GM23338 (cell line): ENCODE data around the gene CDC14B. TPM values are rescaled to one million over a fixed set of nuclear protein-coding genes. Genes with fewer than 3 reads are reported as not detected.

Experiments
- ATAC-seq: fragments of 200-7000 bp; cut with Tn5 transposase; 3 replicates; pipeline ENCODE4 v1.9.1; 2020
- DNase-seq: peaks from one replicate; pipeline ENCODE4 v3.0.0-alpha.2; 2015; ENCODE audit warnings: low spot score
- H2AFZ ChIP-seq: fragments of 200-600 bp; sonication (generic); 2 replicates; pipeline ENCODE4 v1.8.0; 2016; ENCODE audit warnings: antibody characterized with exemption, mild to moderate bottlenecking, moderate library complexity
- H3F3A ChIP-seq: fragments of 200-600 bp; sonication (generic); replicated peaks from 2 replicates; pipeline ENCODE4 v1.8.0; 2017; ENCODE audit warnings: antibody characterized with exemption, mixed run types, low read depth
- H3K27ac ChIP-seq: fragments of 200-600 bp; sonication (generic); 2 replicates; pipeline ENCODE4 v1.6.1; 2016; ENCODE audit warnings: low read depth
- H3K27me3 ChIP-seq: fragments of 200-600 bp; sonication (generic); 2 replicates; pipeline ENCODE4 v1.8.0; 2016; ENCODE audit warnings: mild to moderate bottlenecking, mixed run types, moderate library complexity; ENCODE audit not compliant: insufficient read depth
- H3K36me3 ChIP-seq: fragments of 200-600 bp; sonication (generic); 2 replicates; pipeline ENCODE4 v1.8.0; 2016; ENCODE audit warnings: mild to moderate bottlenecking; ENCODE audit not compliant: insufficient read depth
- H3K4me1 ChIP-seq: fragments of 200-600 bp; sonication (generic); 2 replicates; pipeline ENCODE4 v1.8.0; 2016; ENCODE audit warnings: mild to moderate bottlenecking, moderate library complexity; ENCODE audit not compliant: insufficient read depth
- H3K4me2 ChIP-seq: fragments of 200-600 bp; sonication (generic); 2 replicates; pipeline ENCODE4 v1.7.1; 2017; ENCODE audit warnings: mixed run types
- H3K4me3 ChIP-seq: fragments of 200-600 bp; sonication (generic); 2 replicates; pipeline ENCODE4 v1.6.1; 2016; ENCODE audit warnings: mixed run types
- H3K79me2 ChIP-seq: fragments of 200-600 bp; sonication (generic); replicated peaks from 2 replicates; pipeline ENCODE4 v1.8.0; 2017; ENCODE audit warnings: mild to moderate bottlenecking; ENCODE audit not compliant: insufficient read depth
- H3K9me2 ChIP-seq: fragments of 200-600 bp; sonication (generic); 2 replicates; pipeline ENCODE4 v1.8.0; 2017; ENCODE audit not compliant: insufficient read depth
- H4K20me1 ChIP-seq: fragments of 200-600 bp; sonication (generic); replicated peaks from 2 replicates; pipeline ENCODE4 v1.8.0; 2017; ENCODE audit warnings: mild to moderate bottlenecking; ENCODE audit not compliant: insufficient read depth
- H3K27ac Mint-ChIP-seq: 2 replicates; pipeline ENCODE4 v1.8.0; 2020; ENCODE audit warnings: inconsistent platforms, mild to moderate bottlenecking, moderate library complexity, mixed read lengths
- H3K27me3 Mint-ChIP-seq: 3 replicates; pipeline ENCODE4 v1.8.0; 2022; ENCODE audit warnings: low read depth, mild to moderate bottlenecking, moderate library complexity, mixed read lengths, inconsistent platforms; ENCODE audit not compliant: insufficient read depth, poor library complexity
- H3K36me3 Mint-ChIP-seq: 3 replicates; pipeline ENCODE4 v1.8.0; 2021; ENCODE audit warnings: low read depth, mild to moderate bottlenecking, inconsistent platforms, moderate library complexity, mixed read lengths
- H3K4me1 Mint-ChIP-seq: 3 replicates; pipeline ENCODE4 v1.8.0; 2020; ENCODE audit warnings: mild to moderate bottlenecking, inconsistent platforms, mixed read lengths
- H3K4me3 Mint-ChIP-seq: 3 replicates; pipeline ENCODE4 v1.8.0; 2021; ENCODE audit warnings: moderate library complexity, mild to moderate bottlenecking, inconsistent platforms, mixed read lengths
- H3K9me3 Mint-ChIP-seq: 3 replicates; pipeline ENCODE4 v1.8.0; 2020; ENCODE audit warnings: moderate library complexity, mild to moderate bottlenecking, inconsistent platforms, mixed read lengths
- CREB1 ChIP-seq: fragments of 250-450 bp; sonication (Bioruptor Pico); IDR thresholded peaks from 2 replicates; pipeline ENCODE4 v1.5.0; 2020; ENCODE audit warnings: low read depth, mild to moderate bottlenecking, moderate library complexity
- EZH2 ChIP-seq: fragments of 200-600 bp; sonication (generic); IDR thresholded peaks from one replicate; pipeline ENCODE4 v1.8.0; 2017; ENCODE audit warnings: antibody characterized with exemption, mild to moderate bottlenecking, low read depth; ENCODE audit not compliant: unreplicated experiment
- EZH2phosphoT487 ChIP-seq: fragments of 200-600 bp; sonication (generic); IDR thresholded peaks from one replicate; pipeline ENCODE4 v1.8.1; 2018; ENCODE audit warnings: antibody characterized with exemption; ENCODE audit not compliant: unreplicated experiment
- POLR2AphosphoS5 ChIP-seq: IDR thresholded peaks from 2 replicates; pipeline ENCODE4 v1.6.1; 2016; ENCODE audit warnings: antibody characterized with exemption, low read depth
- STAT1 ChIP-seq: IDR thresholded peaks from one replicate; pipeline ENCODE4 v1.6.1; 2016; ENCODE audit warnings: antibody characterized with exemption; ENCODE audit not compliant: unreplicated experiment
- ZNF114 ChIP-seq: fragments of 250-450 bp; sonication (Bioruptor Pico); IDR thresholded peaks from 2 replicates; pipeline ENCODE4 v1.5.0; 2020; ENCODE audit warnings: mild to moderate bottlenecking, moderate library complexity
- ZNF331 ChIP-seq: fragments of 250-450 bp; sonication (Bioruptor Pico); IDR thresholded peaks from 2 replicates; pipeline ENCODE4 v1.5.0; 2020; ENCODE audit warnings: low read depth, mild to moderate bottlenecking, moderate library complexity
- polyA plus RNA-seq: library from polyadenylated mRNA; unstranded; fragments of >200 nt; fragmentation: Nextera tagmentation; extraction: Ambion mirVana; gene quantifications from 2 replicates; pipeline ENCODE4 v1.2.1, GENCODE V29; 2016
- total RNA-seq: library from RNA; depleted of rRNA; stranded (reverse); fragments of >200 nt; shearing (Covaris generic); gene quantifications from 2 replicates; pipeline ENCODE4 v1.2.3, GENCODE V29; 2014
- TF ChIP-seq, protein P1 (sequence below): IDR thresholded peaks from 2 replicates; pipeline ENCODE4 v1.6.1; 2016; ENCODE audit warnings: antibody characterized with exemption
- TF ChIP-seq, protein P2 (sequence below): IDR thresholded peaks from one replicate; pipeline ENCODE4 v1.6.1; 2018; ENCODE audit warnings: antibody characterized with exemption; ENCODE audit not compliant: unreplicated experiment
- TF ChIP-seq, protein P3 (sequence below), 2 experiments: fragments of 200-600 bp in 1 of 2; sonication (generic) in 1 of 2; conservative IDR thresholded peaks; 2 replicates each; pipeline versions ENCODE4 v1.5.1 to v1.6.1; 2016 to 2017; ENCODE audit warnings: antibody characterized with exemption in 2 of 2, low read depth in 2 of 2, mild to moderate bottlenecking in 2 of 2, moderate library complexity in 1 of 2

Gene CDC14B
- total and polyA plus RNA-seq, 2 experiments from 2014 or later: 12.2 to 52.1 TPM

DNA sequence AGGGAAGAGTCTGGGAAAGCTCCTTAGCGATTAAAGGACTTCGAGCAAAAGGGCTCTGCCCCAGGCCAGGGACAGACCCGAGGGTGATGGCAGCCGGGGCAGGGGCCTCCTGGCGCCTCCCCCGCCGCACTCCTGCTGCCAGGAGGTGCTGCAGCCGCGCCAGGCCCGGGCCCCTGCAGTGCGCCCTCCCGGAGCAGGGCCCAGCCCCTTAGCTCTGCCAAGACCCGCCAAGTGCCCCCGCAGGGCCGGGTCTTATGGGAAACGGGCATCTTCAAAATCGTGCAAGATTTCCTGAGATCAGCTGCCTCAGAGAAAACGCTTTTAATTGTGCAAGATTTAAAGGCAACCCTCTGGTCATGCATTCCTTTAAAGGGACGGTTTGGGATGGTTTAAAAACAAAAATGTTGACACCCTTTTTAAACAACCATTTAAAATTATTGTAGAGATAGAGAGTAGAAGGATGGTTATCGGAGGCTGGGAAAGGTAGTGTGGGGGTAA lies 52.4 kb downstream of the CDC14B start:
- peak overlapping the region; percentile 77 for H3K4me3 Mint-ChIP-seq
- Histone ChIP-seq H3K79me2 (peaks cover 56% of the 10 kb centered on the region), H3F3A (no peaks in the 10 kb centered on the region), H3K36me3 (no peaks in the 10 kb centered on the region), H3K4me1 (peaks cover 16% of the 10 kb centered on the region), H4K20me1 (peaks cover 4% of the 10 kb centered on the region; the same call in 1 of the 2 replicates), H3K27ac (no peak overlapping the region), H3K27me3 (no peaks in the 10 kb centered on the region), H3K4me2 (peak overlapping the region; percentile 89), H2AFZ (peak overlapping the region; percentile 49; the same call in 1 of the 2 replicates), H3K4me3 (peak overlapping the region; percentile 82), H3K9me2 (no peaks in the 10 kb centered on the region)
- peaks cover 9% of the 10 kb centered on the region for H3K27me3 Mint-ChIP-seq
- H3K36me3 Mint-ChIP-seq: 0 out of 3 replicates have a peak, but pooled peaks cover 2% of the 10 kb centered on the region
- no peaks in the 10 kb centered on the region for H3K9me3 Mint-ChIP-seq
- TF ChIP-seq, protein P1, sequence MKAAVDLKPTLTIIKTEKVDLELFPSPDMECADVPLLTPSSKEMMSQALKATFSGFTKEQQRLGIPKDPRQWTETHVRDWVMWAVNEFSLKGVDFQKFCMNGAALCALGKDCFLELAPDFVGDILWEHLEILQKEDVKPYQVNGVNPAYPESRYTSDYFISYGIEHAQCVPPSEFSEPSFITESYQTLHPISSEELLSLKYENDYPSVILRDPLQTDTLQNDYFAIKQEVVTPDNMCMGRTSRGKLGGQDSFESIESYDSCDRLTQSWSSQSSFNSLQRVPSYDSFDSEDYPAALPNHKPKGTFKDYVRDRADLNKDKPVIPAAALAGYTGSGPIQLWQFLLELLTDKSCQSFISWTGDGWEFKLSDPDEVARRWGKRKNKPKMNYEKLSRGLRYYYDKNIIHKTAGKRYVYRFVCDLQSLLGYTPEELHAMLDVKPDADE: no peak
- TF ChIP-seq, protein P2, sequence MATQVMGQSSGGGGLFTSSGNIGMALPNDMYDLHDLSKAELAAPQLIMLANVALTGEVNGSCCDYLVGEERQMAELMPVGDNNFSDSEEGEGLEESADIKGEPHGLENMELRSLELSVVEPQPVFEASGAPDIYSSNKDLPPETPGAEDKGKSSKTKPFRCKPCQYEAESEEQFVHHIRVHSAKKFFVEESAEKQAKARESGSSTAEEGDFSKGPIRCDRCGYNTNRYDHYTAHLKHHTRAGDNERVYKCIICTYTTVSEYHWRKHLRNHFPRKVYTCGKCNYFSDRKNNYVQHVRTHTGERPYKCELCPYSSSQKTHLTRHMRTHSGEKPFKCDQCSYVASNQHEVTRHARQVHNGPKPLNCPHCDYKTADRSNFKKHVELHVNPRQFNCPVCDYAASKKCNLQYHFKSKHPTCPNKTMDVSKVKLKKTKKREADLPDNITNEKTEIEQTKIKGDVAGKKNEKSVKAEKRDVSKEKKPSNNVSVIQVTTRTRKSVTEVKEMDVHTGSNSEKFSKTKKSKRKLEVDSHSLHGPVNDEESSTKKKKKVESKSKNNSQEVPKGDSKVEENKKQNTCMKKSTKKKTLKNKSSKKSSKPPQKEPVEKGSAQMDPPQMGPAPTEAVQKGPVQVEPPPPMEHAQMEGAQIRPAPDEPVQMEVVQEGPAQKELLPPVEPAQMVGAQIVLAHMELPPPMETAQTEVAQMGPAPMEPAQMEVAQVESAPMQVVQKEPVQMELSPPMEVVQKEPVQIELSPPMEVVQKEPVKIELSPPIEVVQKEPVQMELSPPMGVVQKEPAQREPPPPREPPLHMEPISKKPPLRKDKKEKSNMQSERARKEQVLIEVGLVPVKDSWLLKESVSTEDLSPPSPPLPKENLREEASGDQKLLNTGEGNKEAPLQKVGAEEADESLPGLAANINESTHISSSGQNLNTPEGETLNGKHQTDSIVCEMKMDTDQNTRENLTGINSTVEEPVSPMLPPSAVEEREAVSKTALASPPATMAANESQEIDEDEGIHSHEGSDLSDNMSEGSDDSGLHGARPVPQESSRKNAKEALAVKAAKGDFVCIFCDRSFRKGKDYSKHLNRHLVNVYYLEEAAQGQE: no peak
- no peak for TF ChIP-seq POLR2AphosphoS5
- no peak for TF ChIP-seq STAT1
- TF ChIP-seq ZNF331 (CRISPR knock-in tag): no peak
- no peak for TF ChIP-seq EZH2
- H3K4me1 Mint-ChIP-seq: peaks cover 37% of the 10 kb centered on the region
- peak; percentile 66 for ATAC-seq
- H3K27ac Mint-ChIP-seq: no peak overlapping the region
- no peak for DNase-seq

DNA sequence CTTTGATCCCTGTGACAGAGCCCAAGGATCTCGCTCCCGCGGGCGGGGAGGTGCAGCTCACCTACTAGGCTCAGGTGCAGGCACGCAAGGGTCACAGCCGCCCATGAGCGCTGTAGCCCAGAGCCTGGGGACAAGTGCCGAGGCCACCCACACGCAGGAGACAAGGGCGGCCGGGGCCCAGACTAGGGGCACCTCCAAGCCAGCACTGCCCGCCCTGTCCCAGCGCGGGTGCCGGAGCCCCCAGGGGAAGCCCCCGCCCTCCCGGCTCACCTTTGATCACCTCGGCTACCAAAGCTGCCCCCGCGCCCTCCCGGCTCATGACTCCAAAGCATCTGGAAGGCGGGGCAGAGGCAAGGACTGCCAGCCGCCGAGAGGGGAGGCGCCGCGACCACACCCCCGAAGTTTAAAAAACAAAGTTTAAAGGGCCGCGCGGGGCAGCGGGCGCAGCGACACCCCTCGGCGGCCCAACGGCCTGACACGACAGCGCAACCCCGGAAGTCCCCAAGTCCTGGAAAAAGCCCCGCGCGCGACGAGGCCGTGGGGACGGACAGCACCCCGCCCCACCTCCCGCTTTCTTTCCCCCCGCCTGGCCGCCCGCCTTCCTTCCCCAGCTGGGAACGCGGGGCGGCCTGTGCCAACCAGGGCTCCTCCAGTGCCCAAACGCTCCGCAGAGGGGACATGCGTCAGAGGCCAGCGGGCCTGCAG lies 53.0 kb downstream of the CDC14B start:
- H3K36me3 Mint-ChIP-seq: peaks cover 6% of the 10 kb centered on the region; the same call in 2 of the 3 replicates
- ATAC-seq (peak; percentile 85), DNase-seq (peak; percentile 93)
- H3K27ac Mint-ChIP-seq: no peak overlapping the region
- no peaks in the 10 kb centered on the region for H3K9me3 Mint-ChIP-seq
- Histone ChIP-seq H3K36me3 (no peaks in the 10 kb centered on the region), H3K27ac (no peak overlapping the region), H3K4me1 (peaks cover 16% of the 10 kb centered on the region; the same call in 1 of the 2 replicates), H3F3A (no peaks in the 10 kb centered on the region), H3K79me2 (peaks cover 50% of the 10 kb centered on the region), H3K4me3 (peak overlapping the region; percentile 82), H3K9me2 (no peaks in the 10 kb centered on the region), H3K27me3 (no peaks in the 10 kb centered on the region), H2AFZ (peak overlapping the region; percentile 49; the same call in 1 of the 2 replicates), H3K4me2 (peak overlapping the region; percentile 89), H4K20me1 (peaks cover 4% of the 10 kb centered on the region; the same call in 1 of the 2 replicates)
- no peak for TF ChIP-seq ZNF331 (CRISPR knock-in tag)
- TF ChIP-seq ZNF114 (CRISPR knock-in tag): no peak
- TF ChIP-seq EZH2phosphoT487: no peak
- TF ChIP-seq CREB1: 0 out of 2 replicates have a peak, but pooled peaks have one; percentile 11
- TF ChIP-seq, protein P3, sequence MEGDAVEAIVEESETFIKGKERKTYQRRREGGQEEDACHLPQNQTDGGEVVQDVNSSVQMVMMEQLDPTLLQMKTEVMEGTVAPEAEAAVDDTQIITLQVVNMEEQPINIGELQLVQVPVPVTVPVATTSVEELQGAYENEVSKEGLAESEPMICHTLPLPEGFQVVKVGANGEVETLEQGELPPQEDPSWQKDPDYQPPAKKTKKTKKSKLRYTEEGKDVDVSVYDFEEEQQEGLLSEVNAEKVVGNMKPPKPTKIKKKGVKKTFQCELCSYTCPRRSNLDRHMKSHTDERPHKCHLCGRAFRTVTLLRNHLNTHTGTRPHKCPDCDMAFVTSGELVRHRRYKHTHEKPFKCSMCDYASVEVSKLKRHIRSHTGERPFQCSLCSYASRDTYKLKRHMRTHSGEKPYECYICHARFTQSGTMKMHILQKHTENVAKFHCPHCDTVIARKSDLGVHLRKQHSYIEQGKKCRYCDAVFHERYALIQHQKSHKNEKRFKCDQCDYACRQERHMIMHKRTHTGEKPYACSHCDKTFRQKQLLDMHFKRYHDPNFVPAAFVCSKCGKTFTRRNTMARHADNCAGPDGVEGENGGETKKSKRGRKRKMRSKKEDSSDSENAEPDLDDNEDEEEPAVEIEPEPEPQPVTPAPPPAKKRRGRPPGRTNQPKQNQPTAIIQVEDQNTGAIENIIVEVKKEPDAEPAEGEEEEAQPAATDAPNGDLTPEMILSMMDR (conservative IDR thresholded peaks at IDR 0.05; ENCODE audit: low read depth in 2 of 2): peak; percentile 49 to 62
- no peak for TF ChIP-seq STAT1
- H3K27me3 Mint-ChIP-seq: peaks cover 9% of the 10 kb centered on the region
- peak overlapping the region; percentile 77 for H3K4me3 Mint-ChIP-seq
- H3K4me1 Mint-ChIP-seq: peaks cover 31% of the 10 kb centered on the region
